ENCODE results near the gene IFIT1.

- no peak for TF ChIP-seq MAX (IDR thresholded peaks at IDR 0.05)
- no peak for TF ChIP-seq REST (IDR thresholded peaks at IDR 0.05; ENCODE audit: low read depth)
- TF ChIP-seq CEBPB (IDR thresholded peaks at IDR 0.05), result no peak
- TF ChIP-seq FOXM1 (IDR thresholded peaks at IDR 0.05; ENCODE audit: borderline replicate concordance, low read depth), result no peak
- no peak for TF ChIP-seq CREB1 (IDR thresholded peaks at IDR 0.05; ENCODE audit: low read depth)
- TF ChIP-seq EGR1 (IDR thresholded peaks at IDR 0.05), result no peak
- TF ChIP-seq EP300 (IDR thresholded peaks at IDR 0.05; ENCODE audit: borderline replicate concordance), result no peak
These were observed 21.3 kb upstream of the IFIT1 start for GRCh38 chr10:89371079-89371478.
